Neutrophil (primary cell): ENCODE measurements around the gene ZCRB1.

Experiments used
- H3K27ac ChIP-seq: fragments of 200-600 bp; sonication (generic); 2 replicates; pipeline ENCODE4 v1.5.1; 2016; ENCODE audit warnings: mild to moderate bottlenecking, moderate library complexity
- H3K27me3 ChIP-seq: fragments of 200-600 bp; sonication (generic); 2 replicates; pipeline ENCODE4 v1.6.0; 2016; ENCODE audit warnings: mild to moderate bottlenecking
- H3K36me3 ChIP-seq: fragments of 200-600 bp; sonication (generic); 2 replicates; pipeline ENCODE4 v1.5.1; 2017
- H3K4me1 ChIP-seq, 2 experiments: fragments of 200-600 bp in 1 of 2; sonication (generic) in 1 of 2; 1 replicate in 1 of 2; 2 replicates in 1 of 2; pipeline versions ENCODE4 v1.5.1 to v1.6.1; 2013 to 2016; ENCODE audit warnings: low read depth in 1 of 2, low read length in 1 of 2, mild to moderate bottlenecking in 1 of 2, moderate library complexity in 1 of 2; ENCODE audit not compliant: control insufficient read depth in 1 of 2, insufficient read depth in 1 of 2
- H3K4me3 ChIP-seq, 2 experiments: fragments of 200-600 bp in 1 of 2; sonication (generic) in 1 of 2; 1 replicate in 1 of 2; 2 replicates in 1 of 2; pipeline ENCODE4 v1.5.1; 2013 to 2016; ENCODE audit warnings: low read depth in 1 of 2, low read length in 1 of 2, mild to moderate bottlenecking in 1 of 2, moderate library complexity in 1 of 2
- H3K9me3 ChIP-seq: fragments of 200-600 bp; sonication (generic); 2 replicates; pipeline ENCODE4 v1.5.1; 2016
- CTCF ChIP-seq: fragments of 200-600 bp; sonication (generic); IDR thresholded peaks from 2 replicates; pipeline ENCODE4 v1.5.1; 2016; ENCODE audit warnings: antibody characterized with exemption

ZCRB1 gene

GRCh38 chr12:42299392-42300308 lies 26.2 kb downstream of the ZCRB1 start:
- Histone ChIP-seq H3K27me3 (no peaks in the 10 kb centered on the region), H3K4me3 (no peak overlapping the region), H3K27ac (no peak overlapping the region), H3K36me3 (no peaks in the 10 kb centered on the region), H3K4me1 (no peaks in the 10 kb centered on the region), H3K9me3 (no peaks in the 10 kb centered on the region)
- TF ChIP-seq CTCF, result no peak

GRCh38 chr12:42298887-42299286 lies 27.0 kb downstream of the ZCRB1 start:
- Histone ChIP-seq H3K27me3 (no peaks in the 10 kb centered on the region), H3K4me3 (no peak overlapping the region), H3K27ac (no peak overlapping the region), H3K4me1 (no peaks in the 10 kb centered on the region), H3K36me3 (no peaks in the 10 kb centered on the region), H3K9me3 (no peaks in the 10 kb centered on the region)
- no peak for TF ChIP-seq CTCF

GRCh38 chr12:42296503-42297109 lies 29.3 kb downstream of the ZCRB1 start:
- no peaks in the 10 kb centered on the region for H3K36me3 ChIP-seq
- H3K4me1 ChIP-seq, result no peaks in the 10 kb centered on the region
- TF ChIP-seq CTCF, result peak; percentile 31
- no peak overlapping the region for H3K4me3 ChIP-seq
- H3K27ac ChIP-seq, result no peak overlapping the region
- no peaks in the 10 kb centered on the region for H3K9me3 ChIP-seq
- no peaks in the 10 kb centered on the region for H3K27me3 ChIP-seq

- TF ChIP-seq CTCF, result no peak
- Histone ChIP-seq H3K27me3 (no peaks in the 10 kb centered on the region), H3K36me3 (no peaks in the 10 kb centered on the region), H3K9me3 (no peaks in the 10 kb centered on the region), H3K4me1 (no peaks in the 10 kb centered on the region), H3K4me3 (no peak overlapping the region), H3K27ac (no peak overlapping the region)
These were observed 34.2 kb downstream of the ZCRB1 start for GRCh38 chr12:42291680-42292079.

GRCh38 chr12:42288544-42288943 lies 37.4 kb downstream of the ZCRB1 start:
- no peaks in the 10 kb centered on the region for H3K36me3 ChIP-seq

More at GRCh38 chr12:42288544-42288943, 37.4 kb downstream of the ZCRB1 start:
- no peak overlapping the region for H3K27ac ChIP-seq
- H3K9me3 ChIP-seq, result no peaks in the 10 kb centered on the region
- H3K4me1 ChIP-seq, result no peaks in the 10 kb centered on the region
- no peak overlapping the region for H3K4me3 ChIP-seq
- no peaks in the 10 kb centered on the region for H3K27me3 ChIP-seq
- TF ChIP-seq CTCF, result no peak
